Measurements from ENCODE around the gene CYBB. TPM values are rescaled to one million over a fixed set of nuclear protein-coding genes. Genes with fewer than 3 reads are reported as not detected.
A peak's percentile ranks its signal among the peaks of the same experiment; 100 is the strongest.

The CYBB gene
- total and polyA plus RNA-seq, 2 donors from 2014 or later, result 3.5 to 43.7 TPM

- peak in 2 of 5 donors; percentile 22 to 59 for DNase-seq
- Histone ChIP-seq H3K4me3 (ENCODE audit: low read length in 3 of 3) (no peak overlapping the region), H3K4me1 (ENCODE audit: control insufficient read depth in 2 of 3, insufficient read depth in 2 of 3, low read depth in 1 of 3, low read length in 3 of 3) (no peaks in the 10 kb centered on the region), H3K9ac (ENCODE audit: low read length in 3 of 3) (no peak overlapping the region), H3K27ac (ENCODE audit: low read depth in 2 of 2, low read length in 2 of 2) (no peak overlapping the region), H3K27me3 (ENCODE audit: control insufficient read depth, insufficient read depth, low read length) (no peaks in the 10 kb centered on the region), H3K9me3 (ENCODE audit: control insufficient read depth in 2 of 3, insufficient read depth in 1 of 3, low read length in 3 of 3) (no peaks in the 10 kb centered on the region), H3K36me3 (ENCODE audit: control insufficient read depth in 2 of 3, insufficient read depth in 3 of 3, low read length in 3 of 3) (no peaks in the 10 kb centered on the region)
- TF ChIP-seq CTCF (IDR thresholded peaks at IDR 0.05; ENCODE audit: borderline replicate concordance, extremely low read depth, insufficient read depth), result no peak
- FAIRE-seq, result no peak
- intact Hi-C loops (cut with DNase I), result no loop called here
Measured at GRCh38 chrX:37824491-37825214, 44.8 kb downstream of the CYBB start.

- no peaks in the 10 kb centered on the region for H3K27me3 ChIP-seq (ENCODE audit: control insufficient read depth, insufficient read depth, low read length)
- FAIRE-seq (no peak), DNase-seq (peak in 4 of 5 donors; percentile 24 to 63 (median 38))
- peak; percentile 74 for TF ChIP-seq CTCF (IDR thresholded peaks at IDR 0.05; ENCODE audit: borderline replicate concordance, extremely low read depth, insufficient read depth)
- no peaks in the 10 kb centered on the region for H3K36me3 ChIP-seq (ENCODE audit: control insufficient read depth in 2 of 3, insufficient read depth in 3 of 3, low read length in 3 of 3)
- no peaks in the 10 kb centered on the region for H3K9me3 ChIP-seq (ENCODE audit: control insufficient read depth in 2 of 3, insufficient read depth in 1 of 3, low read length in 3 of 3)
- H3K4me3 ChIP-seq (ENCODE audit: low read length in 3 of 3), result no peak overlapping the region
- intact Hi-C loops (cut with DNase I), result no loop called here
- no peak overlapping the region for H3K27ac ChIP-seq (ENCODE audit: low read depth in 2 of 2, low read length in 2 of 2)
- no peak overlapping the region for H3K9ac ChIP-seq (ENCODE audit: low read length in 3 of 3)
- H3K4me1 ChIP-seq (ENCODE audit: control insufficient read depth in 2 of 3, insufficient read depth in 2 of 3, low read depth in 1 of 3, low read length in 3 of 3), result no peaks in the 10 kb centered on the region
Measured at GRCh38 chrX:37825215-37825842, 45.5 kb downstream of the CYBB start.

GRCh38 chrX:37829721-37830120, 49.9 kb downstream of the CYBB start:
- TF ChIP-seq CTCF (IDR thresholded peaks at IDR 0.05; ENCODE audit: borderline replicate concordance, extremely low read depth, insufficient read depth), result no peak
- Histone ChIP-seq H3K9ac (ENCODE audit: low read length in 3 of 3) (no peak overlapping the region), H3K27ac (ENCODE audit: low read depth in 2 of 2, low read length in 2 of 2) (no peak overlapping the region), H3K4me3 (ENCODE audit: low read length in 3 of 3) (no peak overlapping the region), H3K4me1 (ENCODE audit: control insufficient read depth in 2 of 3, insufficient read depth in 2 of 3, low read depth in 1 of 3, low read length in 3 of 3) (no peaks in the 10 kb centered on the region), H3K9me3 (ENCODE audit: control insufficient read depth in 2 of 3, insufficient read depth in 1 of 3, low read length in 3 of 3) (no peaks in the 10 kb centered on the region), H3K36me3 (ENCODE audit: control insufficient read depth in 2 of 3, insufficient read depth in 3 of 3, low read length in 3 of 3) (no peaks in the 10 kb centered on the region), H3K27me3 (ENCODE audit: control insufficient read depth, insufficient read depth, low read length) (no peaks in the 10 kb centered on the region)
- no peak for FAIRE-seq
- intact Hi-C loops (cut with DNase I), result no loop called here
- DNase-seq, result no peak

All from kidney (tissue), 14 donors.